Central memory CD8-positive, alpha-beta T cell (primary cell): ENCODE results near the gene MIS18A.

Experiments
- ATAC-seq: fragments of 150-1000 bp; cut with Tn5 transposase; replicated peaks from 2 replicates; pipeline ENCODE4 v1.10.0; 2022; ENCODE audit warnings: mild to moderate bottlenecking, moderate FRiP score, moderate number of reproducible peaks; ENCODE audit not compliant: poor library complexity, severe bottlenecking; ENCODE audit errors: extremely low read depth
- DNase-seq, 2 donors: peaks; one replicate each; pipeline ENCODE4 v3.0.0; 2021; ENCODE audit warnings: low spot score in 2 of 2
- H3K27ac Mint-ChIP-seq: one replicate; pipeline ENCODE4 v1.8.0; 2022; ENCODE audit warnings: low read depth, mild to moderate bottlenecking, moderate library complexity, mixed read lengths
- H3K27me3 Mint-ChIP-seq: one replicate; pipeline ENCODE4 v1.8.0; 2022; ENCODE audit warnings: mixed read lengths
- H3K36me3 Mint-ChIP-seq: one replicate; pipeline ENCODE4 v1.8.0; 2022; ENCODE audit warnings: mild to moderate bottlenecking, moderate library complexity, mixed read lengths; ENCODE audit not compliant: insufficient read depth
- H3K4me1 Mint-ChIP-seq: one replicate; pipeline ENCODE4 v1.8.0; 2022; ENCODE audit warnings: mixed read lengths
- H3K4me3 Mint-ChIP-seq: one replicate; pipeline ENCODE4 v1.8.0; 2022; ENCODE audit warnings: mild to moderate bottlenecking, moderate library complexity, mixed read lengths
- H3K9me3 Mint-ChIP-seq: one replicate; pipeline ENCODE4 v1.8.0; 2022; ENCODE audit warnings: mixed read lengths

The MIS18A gene

GRCh38 chr21:32278518-32279376, at the start of gene MIS18A:
MIS18A (minus strand) TSS chr21:32279049; CDS start chr21:32279014, 35 bp downstream.
- no peaks in the 10 kb centered on the region for H3K27me3 Mint-ChIP-seq
- DNase-seq (peak; percentile 92 to 96), ATAC-seq (peak; percentile 89)
- H3K4me3 Mint-ChIP-seq, result peak within 1 kb of the TSS; percentile 99
- peak within 1 kb of the TSS; percentile 94 for H3K27ac Mint-ChIP-seq
- H3K4me1 Mint-ChIP-seq, result peaks cover 28% of the 10 kb centered on the region
- H3K36me3 Mint-ChIP-seq, result peaks cover 22% of the 10 kb centered on the region
- H3K9me3 Mint-ChIP-seq, result no peaks in the 10 kb centered on the region

GRCh38 chr21:32328595-32328994, 49.7 kb upstream of the MIS18A start:
- peaks cover 43% of the 10 kb centered on the region for H3K36me3 Mint-ChIP-seq
- H3K27ac Mint-ChIP-seq, result no peak overlapping the region
- no peaks in the 10 kb centered on the region for H3K27me3 Mint-ChIP-seq
- ATAC-seq (no peak), DNase-seq (no peak)
- no peaks in the 10 kb centered on the region for H3K9me3 Mint-ChIP-seq
- H3K4me3 Mint-ChIP-seq, result no peak overlapping the region
- H3K4me1 Mint-ChIP-seq, result no peaks in the 10 kb centered on the region

GRCh38 chr21:32325706-32326105, 46.9 kb upstream of the MIS18A start:
- H3K36me3 Mint-ChIP-seq, result peaks cover 43% of the 10 kb centered on the region
- ATAC-seq (no peak), DNase-seq (no peak)
- H3K27ac Mint-ChIP-seq, result no peak overlapping the region
- H3K9me3 Mint-ChIP-seq, result no peaks in the 10 kb centered on the region
- no peaks in the 10 kb centered on the region for H3K27me3 Mint-ChIP-seq
- no peaks in the 10 kb centered on the region for H3K4me1 Mint-ChIP-seq
- no peak overlapping the region for H3K4me3 Mint-ChIP-seq

- H3K36me3 Mint-ChIP-seq, result peaks cover 38% of the 10 kb centered on the region
These were observed 43.8 kb upstream of the MIS18A start for GRCh38 chr21:32322676-32323075.

GRCh38 chr21:32322103-32322502, 43.3 kb upstream of the MIS18A start:
- ATAC-seq (no peak), DNase-seq (no peak)
- Mint-ChIP-seq H3K4me1 (no peaks in the 10 kb centered on the region), H3K36me3 (peaks cover 39% of the 10 kb centered on the region), H3K9me3 (no peaks in the 10 kb centered on the region), H3K4me3 (no peak overlapping the region), H3K27me3 (no peaks in the 10 kb centered on the region), H3K27ac (no peak overlapping the region)

More at GRCh38 chr21:32322676-32323075, 43.8 kb upstream of the MIS18A start:
- Mint-ChIP-seq H3K4me1 (no peaks in the 10 kb centered on the region), H3K9me3 (no peaks in the 10 kb centered on the region), H3K4me3 (no peak overlapping the region), H3K27ac (no peak overlapping the region), H3K27me3 (no peaks in the 10 kb centered on the region)
- DNase-seq (no peak), ATAC-seq (no peak)

GRCh38 chr21:32321480-32321879, 42.6 kb upstream of the MIS18A start:
- Mint-ChIP-seq H3K4me1 (no peaks in the 10 kb centered on the region), H3K4me3 (no peak overlapping the region), H3K9me3 (no peaks in the 10 kb centered on the region), H3K27ac (no peak overlapping the region), H3K36me3 (peaks cover 35% of the 10 kb centered on the region), H3K27me3 (no peaks in the 10 kb centered on the region)
- no peak for ATAC-seq
- DNase-seq, result no peak

- H3K27ac Mint-ChIP-seq, result no peak overlapping the region
- H3K36me3 Mint-ChIP-seq, result peaks cover 33% of the 10 kb centered on the region
- no peaks in the 10 kb centered on the region for H3K27me3 Mint-ChIP-seq
- ATAC-seq, result no peak
- no peaks in the 10 kb centered on the region for H3K9me3 Mint-ChIP-seq
- no peak overlapping the region for H3K4me3 Mint-ChIP-seq
- DNase-seq, result no peak
- no peaks in the 10 kb centered on the region for H3K4me1 Mint-ChIP-seq
These were observed 41.9 kb upstream of the MIS18A start for GRCh38 chr21:32320726-32321125.

GRCh38 chr21:32320059-32320458, 41.2 kb upstream of the MIS18A start:
- no peak for ATAC-seq
- DNase-seq, result no peak
- Mint-ChIP-seq H3K27me3 (no peaks in the 10 kb centered on the region), H3K36me3 (peaks cover 35% of the 10 kb centered on the region), H3K4me3 (no peak overlapping the region), H3K27ac (no peak overlapping the region), H3K9me3 (no peaks in the 10 kb centered on the region), H3K4me1 (no peaks in the 10 kb centered on the region)

- Mint-ChIP-seq H3K36me3 (peaks cover 38% of the 10 kb centered on the region), H3K4me1 (no peaks in the 10 kb centered on the region)
- no peak for DNase-seq
These were observed 40.2 kb upstream of the MIS18A start for GRCh38 chr21:32319012-32319411.

GRCh38 chr21:32317726-32318125, 38.9 kb upstream of the MIS18A start:
- ATAC-seq (no peak), DNase-seq (no peak)
- Mint-ChIP-seq H3K9me3 (no peaks in the 10 kb centered on the region), H3K4me3 (no peak overlapping the region), H3K4me1 (no peaks in the 10 kb centered on the region), H3K36me3 (peaks cover 38% of the 10 kb centered on the region), H3K27ac (no peak overlapping the region), H3K27me3 (no peaks in the 10 kb centered on the region)

More at GRCh38 chr21:32319012-32319411, 40.2 kb upstream of the MIS18A start:
- no peak overlapping the region for H3K4me3 Mint-ChIP-seq
- no peak overlapping the region for H3K27ac Mint-ChIP-seq
- H3K9me3 Mint-ChIP-seq, result no peaks in the 10 kb centered on the region
- no peaks in the 10 kb centered on the region for H3K27me3 Mint-ChIP-seq
- ATAC-seq, result no peak

- H3K27me3 Mint-ChIP-seq, result no peaks in the 10 kb centered on the region
- H3K36me3 Mint-ChIP-seq, result peaks cover 31% of the 10 kb centered on the region
- H3K27ac Mint-ChIP-seq, result no peak overlapping the region
- no peak for DNase-seq
- H3K4me1 Mint-ChIP-seq, result no peaks in the 10 kb centered on the region
- H3K9me3 Mint-ChIP-seq, result no peaks in the 10 kb centered on the region
- ATAC-seq, result no peak
- no peak overlapping the region for H3K4me3 Mint-ChIP-seq
These were observed 37.7 kb upstream of the MIS18A start for GRCh38 chr21:32316361-32317215.

GRCh38 chr21:32315511-32316281, 36.8 kb upstream of the MIS18A start:
- DNase-seq, result no peak
- H3K36me3 Mint-ChIP-seq, result peaks cover 32% of the 10 kb centered on the region

More at GRCh38 chr21:32315511-32316281, 36.8 kb upstream of the MIS18A start:
- Mint-ChIP-seq H3K27me3 (no peaks in the 10 kb centered on the region), H3K9me3 (no peaks in the 10 kb centered on the region), H3K27ac (no peak overlapping the region), H3K4me1 (no peaks in the 10 kb centered on the region), H3K4me3 (no peak overlapping the region)
- no peak for ATAC-seq
